GM12878 (cell line): ENCODE measurements around the gene SEC22C. TPM values are rescaled to one million over a fixed set of nuclear protein-coding genes. Genes with fewer than 3 reads are reported as not detected.

Experiments
- ATAC-seq: fragments of 200-7000 bp; cut with Tn5 transposase; 3 replicates; pipeline ENCODE4 v1.9.1; 2020; ENCODE audit warnings: mild to moderate bottlenecking, moderate library complexity
- BruUV-seq: library from RNA; stranded (reverse); fragments of 400-500 nt; replicated peaks from 2 replicates; lab custom pipeline; 2021; lab: Mats Ljungman, UMichigan
- CTCF ChIA-PET: fragments of 300-600 bp; sonication (Branson Sonifier 250); formaldehyde crosslinking; extraction: SDS; loops from one replicate; lab custom pipeline; 2021; ENCODE audit warnings: inconsistent platforms; lab: Yijun Ruan, JAX
- POLR2A ChIA-PET: fragments of 350-600 bp; formaldehyde crosslinking; extraction: SDS; loops from one replicate; lab custom pipeline; 2021; ENCODE audit warnings: inconsistent platforms; lab: Charles Lee
- RAD21 ChIA-PET: fragments of 300-600 bp; sonication (Branson Sonifier 250); formaldehyde crosslinking; loops from one replicate; lab custom pipeline; 2023; ENCODE audit warnings: antibody characterized with exemption; ENCODE audit not compliant: unreplicated experiment; lab: Charles Lee
- SMC1A ChIA-PET: fragments of 300-600 bp; sonication (Branson Sonifier 250); formaldehyde crosslinking; loops from one replicate; lab custom pipeline; 2023; ENCODE audit not compliant: unreplicated experiment, uncharacterized antibody; lab: Charles Lee
- DNase-seq: peaks from one replicate; pipeline ENCODE4 v3.0.0-alpha.2; 2011; ENCODE audit warnings: low read depth, low spot score
- FAIRE-seq: peaks from 3 replicates; lab custom pipeline; 2011; peaks lifted over from hg19 to GRCh38; lab: Jason Lieb, UNC
- H2AFZ ChIP-seq: 2 replicates; pipeline ENCODE4 v1.6.0; 2011; ENCODE audit warnings: low read depth, low read length, control low read depth; ENCODE audit not compliant: control insufficient read depth
- H3K27ac ChIP-seq: 2 replicates; pipeline ENCODE4 v1.5.1; 2011; ENCODE audit warnings: control low read depth; ENCODE audit not compliant: control insufficient read depth, insufficient read depth
- H3K27me3 ChIP-seq, 2 experiments: replicated peaks in 1 of 2; 2 replicates each; pipeline versions ENCODE4 v1.6.0 to v1.6.1; 2011; ENCODE audit warnings: low read length in 1 of 2; ENCODE audit not compliant: control insufficient read depth in 2 of 2, insufficient read depth in 2 of 2
- H3K36me3 ChIP-seq, 2 experiments: 2 replicates each; pipeline ENCODE4 v1.5.1; 2011; ENCODE audit warnings: low read length in 1 of 2; ENCODE audit not compliant: control insufficient read depth in 2 of 2, insufficient read depth in 2 of 2
- H3K4me1 ChIP-seq: 2 replicates; pipeline ENCODE4 v1.6.1; 2011; ENCODE audit warnings: mild to moderate bottlenecking, low read length, moderate library complexity, mixed read lengths; ENCODE audit not compliant: control insufficient read depth, insufficient read depth
- H3K4me2 ChIP-seq: 2 replicates; pipeline ENCODE4 v1.6.0; 2011; ENCODE audit warnings: control low read depth; ENCODE audit not compliant: control insufficient read depth, insufficient read depth
- H3K4me3 ChIP-seq: fragments of 200-600 bp; sonication (generic); 2 replicates; pipeline ENCODE4 v1.5.1; 2016
- H3K79me2 ChIP-seq: 2 replicates; pipeline ENCODE4 v1.6.0; 2011; ENCODE audit warnings: low read length; ENCODE audit not compliant: control insufficient read depth, insufficient read depth
- H3K9ac ChIP-seq: 2 replicates; pipeline ENCODE4 v1.8.0; 2011; ENCODE audit warnings: low read length, control low read depth, mixed read lengths; ENCODE audit not compliant: control insufficient read depth, insufficient read depth
- H3K9me3 ChIP-seq: replicated peaks from 3 replicates; pipeline ENCODE4 v1.5.1; 2011; ENCODE audit warnings: mild to moderate bottlenecking, low read length; ENCODE audit not compliant: control insufficient read depth, insufficient read depth
- H4K20me1 ChIP-seq: 2 replicates; pipeline ENCODE4 v1.6.0; 2011; ENCODE audit not compliant: control insufficient read depth, insufficient read depth
- CTCF ChIP-seq, 3 experiments: IDR thresholded peaks in 2 of 3; conservative IDR thresholded peaks in 1 of 3; 2 replicates each; pipeline ENCODE4 v1.5.1; 2011; ENCODE audit warnings: low read depth in 3 of 3, low read length in 3 of 3, mild to moderate bottlenecking in 3 of 3, control low read depth in 2 of 3, moderate library complexity in 2 of 3, inconsistent platforms in 1 of 3, mixed read lengths in 1 of 3; ENCODE audit not compliant: control insufficient read depth in 2 of 3, insufficient read depth in 1 of 3; ENCODE audit errors: extremely low read depth in 1 of 3
- HSF1 ChIP-seq: fragments of 150-350 bp; IDR thresholded peaks from 2 replicates; pipeline ENCODE4 v1.6.1; 2014; ENCODE audit warnings: mild to moderate bottlenecking, low read depth, low read length
- KDM1A ChIP-seq: fragments of 200-600 bp; sonication (generic); IDR thresholded peaks from 2 replicates; pipeline ENCODE4 v1.6.1; 2016; ENCODE audit warnings: borderline replicate concordance
- WGBS: methylation state at CpG from one replicate; pipeline ENCODE4 v1.1.6; 2016; ENCODE audit warnings: low lambda C conversion rate; ENCODE audit not compliant: insufficient replicate concordance, insufficient coverage; ENCODE audit errors: missing lambda C conversion rate; 5-methylcytosine and 5-hydroxymethylcytosine counted together
- in situ Hi-C: fragments of 300-500 bp; cut with MboI; formaldehyde crosslinking; loops from 9 replicates; pipeline ENCODE4 v1.14.3; 2018; ENCODE audit warnings: mixed read lengths
- intact Hi-C: fragments of 100-400 bp; cut with micrococcal nuclease; formaldehyde crosslinking; loops from one replicate; pipeline ENCODE4 v1.14.2; 2022; ENCODE audit not compliant: unreplicated experiment
- polyA plus RNA-seq, 11 experiments: library from polyadenylated mRNA; depleted of rRNA in 4 of 11; unstranded in 6 of 11; stranded (reverse) in 5 of 11; fragments of >200 nt; fragmentation: Nextera tagmentation in 4 of 11; fragmentation: Illumina TruSeq in 1 of 11; extraction: Ambion mirVana in 4 of 11; extraction: Trizol in 1 of 11; gene quantifications; 1 replicate in 1 of 11; 2 replicates in 10 of 11; pipeline versions ENCODE4 v1.2.1 to v1.2.3, GENCODE V29; 2011 to 2016; ENCODE audit warnings: inconsistent platforms in 2 of 11, missing spikeins in 2 of 11, low read depth in 1 of 11
- total RNA-seq, 4 experiments: library from RNA; depleted of rRNA in 3 of 4; stranded (reverse); fragments of >200 nt in 3 of 4; fragmentation: Illumina TruSeq in 1 of 4; extraction: Trizol in 1 of 4; gene quantifications; 2 replicates each; pipeline versions ENCODE4 v1.2.1 to v1.2.3, GENCODE V29; 2013 to 2021

SEC22C gene
- total and polyA plus RNA-seq, 10 of the 15 experiments (the other 5 are each of a cell fraction or from before 2014, with no cell fraction given) = 15.6 to 47.0 (median 39.1) TPM

- POLR2A ChIA-PET = no interaction called here
- no peaks in the 10 kb centered on the region for H3K79me2 ChIP-seq
- ATAC-seq (no peak), DNase-seq (no peak), FAIRE-seq (no peak)
- H3K4me1 ChIP-seq = no peaks in the 10 kb centered on the region
- H3K9me3 ChIP-seq = no peaks in the 10 kb centered on the region
- H3K36me3 ChIP-seq = no peaks in the 10 kb centered on the region
- RAD21 ChIA-PET = no interaction called here
- CTCF ChIA-PET = interaction anchor here (1.6 kb wide), 1 partner anchor 30 kb away, joined by 3 read pairs; no protein-coding TSS in a partner anchor
- H3K27ac ChIP-seq = no peak overlapping the region
- in situ Hi-C loops = no loop called here
- SMC1A ChIA-PET = no interaction called here
- H2AFZ ChIP-seq = no peak overlapping the region
- H3K4me3 ChIP-seq = no peak overlapping the region
- no peak overlapping the region for H3K4me2 ChIP-seq
- intact Hi-C loops = no loop called here
- TF ChIP-seq KDM1A = no peak
- TF ChIP-seq CTCF (IDR thresholded peaks at IDR 0.05 in 2 of 3, conservative IDR thresholded peaks at IDR 0.05 in 1 of 3; ENCODE audit: control insufficient read depth in 2 of 3, extremely low read depth in 1 of 3, insufficient read depth in 1 of 3, low read depth in 3 of 3, low read length in 3 of 3) = no peak
- TF ChIP-seq HSF1 = no peak
- no TSS peak for BruUV-seq
- H4K20me1 ChIP-seq = no peaks in the 10 kb centered on the region
- WGBS = 78% methylated on average over 8 of the region's 12 CpGs
- no peak overlapping the region for H3K9ac ChIP-seq
- H3K27me3 ChIP-seq = no peaks in the 10 kb centered on the region
Measured at GRCh38 chr3:42515391-42515916, 66.3 kb downstream of the SEC22C start.
